IMR-90 (cell line): Measurements from ENCODE around the gene HLX. TPM values are rescaled to one million over a fixed set of nuclear protein-coding genes. Genes with fewer than 3 reads are reported as not detected.
A peak's percentile ranks its signal among the peaks of the same experiment; 100 is the strongest.

Source experiments
- ATAC-seq: fragments of 200-7000 bp; cut with Tn5 transposase; 2 replicates; pipeline ENCODE4 v1.9.1; 2020; ENCODE audit warnings: low read depth, mild to moderate bottlenecking, moderate library complexity
- BruUV-seq: library from RNA; stranded (reverse); fragments of 400-500 nt; replicated peaks from 2 replicates; lab custom pipeline; 2021; lab: Mats Ljungman, UMichigan
- CTCF ChIA-PET: fragments of 300-600 bp; formaldehyde crosslinking; extraction: SDS; loops from one replicate; lab custom pipeline; 2021; ENCODE audit warnings: antibody characterized with exemption; lab: Yijun Ruan, JAX
- POLR2A ChIA-PET: fragments of 300-600 bp; sonication (Branson Sonifier 250); formaldehyde crosslinking; loops from one replicate; lab custom pipeline; 2022; ENCODE audit warnings: antibody characterized with exemption; ENCODE audit not compliant: unreplicated experiment; lab: Charles Lee
- DNase-seq: peaks from one replicate; pipeline ENCODE4 v3.0.0; 2013
- H2AFZ ChIP-seq: replicated peaks from 2 replicates; pipeline ENCODE3; 2013; ENCODE audit warnings: low read length, mild to moderate bottlenecking; ENCODE audit not compliant: poor library complexity
- H2AK5ac ChIP-seq: 2 replicates; pipeline ENCODE4 v1.6.1; 2013; ENCODE audit warnings: low read depth, low read length, inconsistent platforms
- H2AK9ac ChIP-seq: replicated peaks from 2 replicates; pipeline ENCODE3; 2013; ENCODE audit warnings: mild to moderate bottlenecking, low read depth, low read length, moderate library complexity; ENCODE audit not compliant: poor library complexity
- H2BK120ac ChIP-seq: 2 replicates; pipeline ENCODE4 v1.6.1; 2013; ENCODE audit warnings: low read depth, low read length, inconsistent platforms
- H2BK15ac ChIP-seq: 3 replicates; pipeline ENCODE4 v1.6.1; 2013; ENCODE audit warnings: low read depth, low read length, inconsistent platforms
- H2BK20ac ChIP-seq: 2 replicates; pipeline ENCODE4 v1.6.1; 2013; ENCODE audit warnings: low read depth, mild to moderate bottlenecking, inconsistent platforms, low read length, moderate library complexity
- H2BK5ac ChIP-seq: 2 replicates; pipeline ENCODE4 v1.6.1; 2013; ENCODE audit warnings: mild to moderate bottlenecking, low read depth, low read length, inconsistent platforms; ENCODE audit not compliant: poor library complexity, severe bottlenecking
- H3K14ac ChIP-seq: replicated peaks from 2 replicates; pipeline ENCODE4 v1.6.1; 2013; ENCODE audit warnings: low read depth, low read length, inconsistent platforms
- H3K18ac ChIP-seq: 2 replicates; pipeline ENCODE4 v1.6.1; 2013; ENCODE audit warnings: low read depth, low read length, control low read depth
- H3K23ac ChIP-seq: 2 replicates; pipeline ENCODE4 v1.6.1; 2013; ENCODE audit warnings: low read depth, low read length, inconsistent platforms
- H3K27ac ChIP-seq: 2 replicates; pipeline ENCODE4 v1.5.1; 2013; ENCODE audit warnings: mild to moderate bottlenecking, control low read depth, low read length; ENCODE audit not compliant: insufficient read depth
- H3K27me3 ChIP-seq: 2 replicates; pipeline ENCODE4 v1.6.1; 2013; ENCODE audit warnings: low read length; ENCODE audit not compliant: control insufficient read depth, insufficient read depth
- H3K36me3 ChIP-seq: 2 replicates; pipeline ENCODE4 v1.6.1; 2013; ENCODE audit warnings: low read length, mixed read lengths; ENCODE audit not compliant: control insufficient read depth, insufficient read depth
- H3K4ac ChIP-seq: 2 replicates; pipeline ENCODE4 v1.6.1; 2013; ENCODE audit warnings: low read depth, low read length, inconsistent platforms
- H3K4me1 ChIP-seq: 2 replicates; pipeline ENCODE4 v1.6.1; 2013; ENCODE audit warnings: low read length, mixed read lengths; ENCODE audit not compliant: control insufficient read depth, insufficient read depth
- H3K4me2 ChIP-seq: 2 replicates; pipeline ENCODE4 v1.6.1; 2013; ENCODE audit warnings: low read depth, mild to moderate bottlenecking, control low read depth, low read length, moderate library complexity
- H3K4me3 ChIP-seq: 2 replicates; pipeline ENCODE4 v1.5.1; 2013; ENCODE audit warnings: low read depth, mild to moderate bottlenecking, control low read depth, low read length, moderate library complexity; ENCODE audit not compliant: insufficient read depth
- H3K56ac ChIP-seq: 2 replicates; pipeline ENCODE4 v1.6.1; 2013; ENCODE audit warnings: low read length, inconsistent platforms; ENCODE audit not compliant: insufficient read depth; ENCODE audit errors: extremely low read depth
- H3K79me1 ChIP-seq, 2 experiments: 2 replicates each; pipeline ENCODE4 v1.6.1; 2013; ENCODE audit warnings: low read length in 2 of 2, inconsistent platforms in 1 of 2, low read depth in 1 of 2
- H3K9ac ChIP-seq: 2 replicates; pipeline ENCODE4 v1.6.1; 2013; ENCODE audit warnings: low read depth, low read length, control low read depth
- H3K9me1 ChIP-seq: 2 replicates; pipeline ENCODE4 v1.6.1; 2013; ENCODE audit warnings: low read length, inconsistent platforms; ENCODE audit not compliant: insufficient read depth
- H3K9me3 ChIP-seq: 2 replicates; pipeline ENCODE4 v1.6.1; 2013; ENCODE audit warnings: low read length; ENCODE audit not compliant: control insufficient read depth, insufficient read depth
- H4K20me1 ChIP-seq: 2 replicates; pipeline ENCODE4 v1.6.1; 2013; ENCODE audit warnings: low read length, inconsistent platforms; ENCODE audit not compliant: insufficient read depth
- H4K5ac ChIP-seq: 2 replicates; pipeline ENCODE4 v1.6.1; 2013; ENCODE audit warnings: mild to moderate bottlenecking, low read depth, low read length, control low read depth
- H4K8ac ChIP-seq, 2 experiments: 2 replicates each; pipeline ENCODE4 v1.6.1; 2013; ENCODE audit warnings: low read depth in 2 of 2, low read length in 2 of 2, control low read depth in 1 of 2, inconsistent platforms in 1 of 2
- H4K91ac ChIP-seq: 2 replicates; pipeline ENCODE4 v1.6.1; 2013; ENCODE audit warnings: low read depth, low read length, inconsistent platforms; ENCODE audit not compliant: insufficient read depth
- BHLHE40 ChIP-seq: fragments of 150-350 bp; IDR thresholded peaks from 2 replicates; pipeline ENCODE4 v1.6.1; 2016; ENCODE audit warnings: mild to moderate bottlenecking, low read depth, low read length
- CEBPB ChIP-seq: IDR thresholded peaks from 2 replicates; pipeline ENCODE4 v1.6.1; 2012; ENCODE audit warnings: low read depth, low read length, improper control_type of control experiment
- CHD1 ChIP-seq: IDR thresholded peaks from 2 replicates; pipeline ENCODE4 v1.6.1; 2012; ENCODE audit warnings: low read depth, low read length, improper control_type of control experiment
- FOS ChIP-seq: fragments of 150-350 bp; IDR thresholded peaks from 2 replicates; pipeline ENCODE4 v1.6.1; 2016; ENCODE audit warnings: low read depth, low read length
- MAFK ChIP-seq: IDR thresholded peaks from 2 replicates; pipeline ENCODE4 v1.6.1; 2012; ENCODE audit warnings: low read depth, low read length, improper control_type of control experiment
- MAZ ChIP-seq: IDR thresholded peaks from 2 replicates; pipeline ENCODE4 v1.6.1; 2012; ENCODE audit warnings: low read depth, mild to moderate bottlenecking, low read length, improper control_type of control experiment, moderate library complexity, borderline replicate concordance
- MXI1 ChIP-seq: IDR thresholded peaks from 2 replicates; pipeline ENCODE4 v1.6.1; 2012; ENCODE audit warnings: low read depth, mild to moderate bottlenecking, low read length, moderate library complexity, borderline replicate concordance
- NFE2L2 ChIP-seq: fragments of 150-350 bp; IDR thresholded peaks from 2 replicates; pipeline ENCODE4 v1.6.1; 2016; ENCODE audit warnings: low read depth, mild to moderate bottlenecking, low read length
- POLR2A ChIP-seq: IDR thresholded peaks from 2 replicates; pipeline ENCODE4 v1.6.1; 2012; ENCODE audit warnings: mild to moderate bottlenecking, low read depth, low read length
- RAD21 ChIP-seq: IDR thresholded peaks from 2 replicates; pipeline ENCODE4 v1.6.1; 2012; ENCODE audit warnings: low read length, improper control_type of control experiment
- RFX5 ChIP-seq: IDR thresholded peaks from 2 replicates; pipeline ENCODE4 v1.8.0; 2012; ENCODE audit warnings: low read depth, mild to moderate bottlenecking, low read length, moderate library complexity
- WGBS, 2 experiments: methylation state at CpG; one replicate each; pipeline versions ENCODE4 v1.1.5 to v1.1.7; 2013; ENCODE audit warnings: missing lambda C conversion rate in 2 of 2; ENCODE audit not compliant: insufficient read length in 1 of 2; ENCODE audit errors: extremely low coverage in 2 of 2; 5-methylcytosine and 5-hydroxymethylcytosine counted together
- dilution Hi-C: fragments of 300-500 bp; cut with HindIII; formaldehyde crosslinking; loops from one replicate; pipeline ENCODE4 v1.14.3; 2018; ENCODE audit warnings: low sequenced_read_pairs; ENCODE audit not compliant: unreplicated experiment
- in situ Hi-C: fragments of 300-500 bp; cut with MboI; formaldehyde crosslinking; loops from 3 replicates; pipeline ENCODE4 v1.14.3; 2019; ENCODE audit warnings: low sequenced_read_pairs, inconsistent platforms, mixed read lengths
- intact Hi-C: fragments of 100-400 bp; cut with micrococcal nuclease; formaldehyde crosslinking; loops from 2 replicates; pipeline ENCODE4 v1.10.0; 2022
- polyA plus RNA-seq, 3 experiments: library from polyadenylated mRNA; depleted of rRNA; stranded (reverse); fragments of >200 nt; gene quantifications; 2 replicates each; pipeline ENCODE4 v1.2.3, GENCODE V29; 2012; ENCODE audit warnings: low replicate concordance in 1 of 3
- total RNA-seq: library from RNA; depleted of rRNA; stranded (reverse); fragments of >200 nt; gene quantifications from 2 replicates; pipeline ENCODE4 v1.2.3, GENCODE V29; 2012
- TF ChIP-seq, protein P1 (sequence below): fragments of 150-350 bp; IDR thresholded peaks from 2 replicates; pipeline ENCODE4 v1.6.1; 2017; ENCODE audit warnings: mild to moderate bottlenecking, antibody characterized with exemption, low read length, low read depth
- TF ChIP-seq, protein P2 (sequence below): fragments of 150-350 bp; IDR thresholded peaks from 2 replicates; pipeline ENCODE4 v1.6.1; 2016; ENCODE audit warnings: low read depth, mild to moderate bottlenecking, low read length, moderate library complexity, borderline replicate concordance
- TF ChIP-seq, protein P3 (sequence below): conservative IDR thresholded peaks from 2 replicates; pipeline ENCODE4 v1.5.1; 2012; ENCODE audit warnings: mild to moderate bottlenecking, low read depth, low read length, improper control_type of control experiment

Gene HLX
- total and polyA plus RNA-seq, 2 of the 4 experiments (the other 2 are of a cell fraction), result 4.3 to 6.1 TPM

DNA sequence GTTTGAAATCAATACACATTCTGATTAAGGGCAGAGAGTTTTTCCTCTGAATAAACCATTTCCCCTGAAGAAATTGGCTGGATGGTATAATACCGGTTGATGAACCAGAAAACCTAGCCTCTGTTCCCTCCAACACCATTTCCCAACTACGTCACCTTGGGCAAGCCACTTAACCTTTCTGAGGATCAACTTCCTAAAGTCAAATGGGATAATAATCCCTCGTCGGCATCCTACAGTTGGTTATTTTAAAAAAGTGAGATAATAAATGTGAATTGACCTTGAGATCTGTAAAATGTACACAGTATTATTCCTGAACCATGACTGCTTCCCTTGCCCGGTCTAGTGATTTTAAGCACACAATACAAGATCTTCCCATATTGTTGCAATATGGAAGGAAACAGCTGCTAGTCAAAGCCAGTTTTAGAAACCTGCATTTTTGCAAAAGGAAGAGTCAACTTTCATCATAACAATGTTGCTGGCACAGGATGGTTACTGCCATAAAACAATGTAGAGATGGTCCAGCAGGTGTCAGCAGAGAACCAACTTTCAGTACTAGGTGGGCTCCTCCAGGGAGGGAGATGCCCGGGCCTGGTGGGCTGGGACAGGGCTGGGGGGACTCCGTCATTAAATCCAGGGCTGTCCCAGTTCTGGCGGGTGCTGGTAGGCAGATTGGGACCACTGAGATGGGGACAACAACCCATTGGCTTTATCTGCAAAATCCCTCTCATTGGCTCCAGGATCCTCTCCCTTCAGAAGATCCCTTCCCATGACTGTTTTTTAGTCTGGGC lies 5.2 kb upstream of the HLX start:
- in situ Hi-C loops, result loop anchor here (5.0 to 10.0 kb wide), 2 partner anchors 331 to 1583 kb away; no protein-coding TSS in a partner anchor
- dilution Hi-C loops, result no loop called here
- TF ChIP-seq MXI1 (no peak), BHLHE40 (no peak), FOS (no peak), RFX5 (no peak), CHD1 (no peak), RAD21 (peak; percentile 82), MAFK (no peak), MAZ (no peak), POLR2A (no peak), NFE2L2 (no peak), CEBPB (no peak)
- TF ChIP-seq, protein P1, sequence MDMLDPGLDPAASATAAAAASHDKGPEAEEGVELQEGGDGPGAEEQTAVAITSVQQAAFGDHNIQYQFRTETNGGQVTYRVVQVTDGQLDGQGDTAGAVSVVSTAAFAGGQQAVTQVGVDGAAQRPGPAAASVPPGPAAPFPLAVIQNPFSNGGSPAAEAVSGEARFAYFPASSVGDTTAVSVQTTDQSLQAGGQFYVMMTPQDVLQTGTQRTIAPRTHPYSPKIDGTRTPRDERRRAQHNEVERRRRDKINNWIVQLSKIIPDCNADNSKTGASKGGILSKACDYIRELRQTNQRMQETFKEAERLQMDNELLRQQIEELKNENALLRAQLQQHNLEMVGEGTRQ, result no peak
- TF ChIP-seq, protein P2, sequence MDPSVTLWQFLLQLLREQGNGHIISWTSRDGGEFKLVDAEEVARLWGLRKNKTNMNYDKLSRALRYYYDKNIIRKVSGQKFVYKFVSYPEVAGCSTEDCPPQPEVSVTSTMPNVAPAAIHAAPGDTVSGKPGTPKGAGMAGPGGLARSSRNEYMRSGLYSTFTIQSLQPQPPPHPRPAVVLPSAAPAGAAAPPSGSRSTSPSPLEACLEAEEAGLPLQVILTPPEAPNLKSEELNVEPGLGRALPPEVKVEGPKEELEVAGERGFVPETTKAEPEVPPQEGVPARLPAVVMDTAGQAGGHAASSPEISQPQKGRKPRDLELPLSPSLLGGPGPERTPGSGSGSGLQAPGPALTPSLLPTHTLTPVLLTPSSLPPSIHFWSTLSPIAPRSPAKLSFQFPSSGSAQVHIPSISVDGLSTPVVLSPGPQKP, result no peak
- TF ChIP-seq, protein P3, sequence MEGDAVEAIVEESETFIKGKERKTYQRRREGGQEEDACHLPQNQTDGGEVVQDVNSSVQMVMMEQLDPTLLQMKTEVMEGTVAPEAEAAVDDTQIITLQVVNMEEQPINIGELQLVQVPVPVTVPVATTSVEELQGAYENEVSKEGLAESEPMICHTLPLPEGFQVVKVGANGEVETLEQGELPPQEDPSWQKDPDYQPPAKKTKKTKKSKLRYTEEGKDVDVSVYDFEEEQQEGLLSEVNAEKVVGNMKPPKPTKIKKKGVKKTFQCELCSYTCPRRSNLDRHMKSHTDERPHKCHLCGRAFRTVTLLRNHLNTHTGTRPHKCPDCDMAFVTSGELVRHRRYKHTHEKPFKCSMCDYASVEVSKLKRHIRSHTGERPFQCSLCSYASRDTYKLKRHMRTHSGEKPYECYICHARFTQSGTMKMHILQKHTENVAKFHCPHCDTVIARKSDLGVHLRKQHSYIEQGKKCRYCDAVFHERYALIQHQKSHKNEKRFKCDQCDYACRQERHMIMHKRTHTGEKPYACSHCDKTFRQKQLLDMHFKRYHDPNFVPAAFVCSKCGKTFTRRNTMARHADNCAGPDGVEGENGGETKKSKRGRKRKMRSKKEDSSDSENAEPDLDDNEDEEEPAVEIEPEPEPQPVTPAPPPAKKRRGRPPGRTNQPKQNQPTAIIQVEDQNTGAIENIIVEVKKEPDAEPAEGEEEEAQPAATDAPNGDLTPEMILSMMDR, result peak; percentile 76

More for the DNA sequence above, 5.2 kb upstream of the HLX start:
- no peak overlapping the region for H2BK120ac ChIP-seq
- DNase-seq (peak; percentile 66), ATAC-seq (peak; percentile 43)
- H4K8ac ChIP-seq, result no peak overlapping the region
- ChIA-PET POLR2A (interaction anchor here (0.6 kb wide), 1 partner anchor 562 kb away, joined by 4 read pairs; no protein-coding TSS in a partner anchor), CTCF (interaction anchor here (0.9 to 1.9 kb wide), 4 partner anchors 64 to 557 kb away, joined by 4 to 6 read pairs (median 5); no protein-coding TSS in a partner anchor)
- no peaks in the 10 kb centered on the region for H3K79me1 ChIP-seq
- no peak overlapping the region for H2BK5ac ChIP-seq
- H3K4me3 ChIP-seq, result no peak overlapping the region
- peak overlapping the region; percentile 49 for H2AK9ac ChIP-seq
- no CpG with 5 or more reads among the region's 8 CpGs for WGBS, 2 experiments
- H2AFZ ChIP-seq, result peak overlapping the region; percentile 59
- H3K27me3 ChIP-seq, result no peaks in the 10 kb centered on the region
- H3K4me2 ChIP-seq, result no peak overlapping the region
- H4K20me1 ChIP-seq, result no peaks in the 10 kb centered on the region
- H3K27ac ChIP-seq, result no peak overlapping the region
- H3K36me3 ChIP-seq, result no peaks in the 10 kb centered on the region
- H3K23ac ChIP-seq, result no peak overlapping the region
- no peaks in the 10 kb centered on the region; the same call in 1 of the 2 replicates for H3K9me1 ChIP-seq
- BruUV-seq, result no TSS peak
- no peak overlapping the region for H4K91ac ChIP-seq
- H3K18ac ChIP-seq, result no peak overlapping the region
- H2BK15ac ChIP-seq, result no peak overlapping the region
- no peaks in the 10 kb centered on the region for H3K9me3 ChIP-seq
- H4K5ac ChIP-seq, result no peak overlapping the region
- H3K9ac ChIP-seq, result no peak overlapping the region
- H3K4ac ChIP-seq, result no peak overlapping the region
- H2AK5ac ChIP-seq, result no peak overlapping the region
- intact Hi-C loops, result loop anchor here (1.0 to 10.0 kb wide), 9 partner anchors 55 to 1581 kb away; no protein-coding TSS in a partner anchor
- peak overlapping the region; percentile 43; the same call in 1 of the 2 replicates for H2BK20ac ChIP-seq
- no peaks in the 10 kb centered on the region for H3K4me1 ChIP-seq
- no peak overlapping the region for H3K56ac ChIP-seq
- no peak overlapping the region for H3K14ac ChIP-seq
